SK-N-MC (cell line): Measurements from ENCODE around the gene NSRP1.

Source experiments
- EZH2 ChIP-seq: fragments of 200-600 bp; sonication (generic); IDR thresholded peaks from one replicate; pipeline ENCODE4 v1.6.1; 2017; ENCODE audit warnings: antibody characterized with exemption
- FOXP2 ChIP-seq: optimal IDR thresholded peaks from 2 replicates; pipeline ENCODE3; 2011; ENCODE audit warnings: mild to moderate bottlenecking, moderate library complexity; ENCODE audit not compliant: insufficient read depth; ENCODE audit errors: extremely low read length, control extremely low read depth
- POLR2AphosphoS5 ChIP-seq: IDR thresholded peaks from 2 replicates; pipeline ENCODE4 v1.6.1; 2012; ENCODE audit warnings: mild to moderate bottlenecking, low read depth, low read length, borderline replicate concordance

DNA sequence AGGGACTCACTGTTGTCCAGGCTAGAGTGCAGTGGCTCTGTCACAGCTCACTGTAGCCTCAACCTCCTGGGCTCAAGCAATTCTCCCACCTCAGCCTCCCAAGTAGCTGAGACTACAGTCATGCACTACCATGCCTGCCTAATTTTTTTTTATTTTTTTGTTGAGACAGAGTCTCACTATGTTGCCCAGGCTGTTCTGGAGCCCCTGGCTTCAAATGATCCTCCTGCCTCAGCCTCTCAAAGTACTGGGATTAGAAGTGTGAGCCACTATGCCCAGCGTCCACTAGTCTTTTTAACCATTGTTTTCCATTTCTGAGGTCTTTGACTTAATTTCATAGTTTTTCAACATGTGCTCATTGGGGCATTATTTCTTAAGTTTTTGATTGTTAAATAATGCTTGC lies 13.5 kb downstream of the NSRP1 start:
- TF ChIP-seq POLR2AphosphoS5 (no peak), EZH2 (no peak), FOXP2 (no peak)
